Testis (tissue), 2 donors: ENCODE measurements around the gene GPR35.

Source experiments
- POLR2A ChIP-seq: fragments of 450-650 bp; IDR thresholded peaks from one replicate; pipeline ENCODE4 v1.6.1; 2017; ENCODE audit warnings: antibody characterized with exemption, mild to moderate bottlenecking, moderate library complexity
- TF ChIP-seq, protein P1 (sequence below), 3 experiments: fragments of 450-650 bp in 2 of 3; fragments of 200-600 bp in 1 of 3; sonication (generic) in 1 of 3; IDR thresholded peaks; one replicate each; pipeline ENCODE4 v1.5.1; 2016 to 2019; ENCODE audit warnings: antibody characterized with exemption in 3 of 3, mild to moderate bottlenecking in 2 of 3, moderate library complexity in 1 of 3

DNA sequence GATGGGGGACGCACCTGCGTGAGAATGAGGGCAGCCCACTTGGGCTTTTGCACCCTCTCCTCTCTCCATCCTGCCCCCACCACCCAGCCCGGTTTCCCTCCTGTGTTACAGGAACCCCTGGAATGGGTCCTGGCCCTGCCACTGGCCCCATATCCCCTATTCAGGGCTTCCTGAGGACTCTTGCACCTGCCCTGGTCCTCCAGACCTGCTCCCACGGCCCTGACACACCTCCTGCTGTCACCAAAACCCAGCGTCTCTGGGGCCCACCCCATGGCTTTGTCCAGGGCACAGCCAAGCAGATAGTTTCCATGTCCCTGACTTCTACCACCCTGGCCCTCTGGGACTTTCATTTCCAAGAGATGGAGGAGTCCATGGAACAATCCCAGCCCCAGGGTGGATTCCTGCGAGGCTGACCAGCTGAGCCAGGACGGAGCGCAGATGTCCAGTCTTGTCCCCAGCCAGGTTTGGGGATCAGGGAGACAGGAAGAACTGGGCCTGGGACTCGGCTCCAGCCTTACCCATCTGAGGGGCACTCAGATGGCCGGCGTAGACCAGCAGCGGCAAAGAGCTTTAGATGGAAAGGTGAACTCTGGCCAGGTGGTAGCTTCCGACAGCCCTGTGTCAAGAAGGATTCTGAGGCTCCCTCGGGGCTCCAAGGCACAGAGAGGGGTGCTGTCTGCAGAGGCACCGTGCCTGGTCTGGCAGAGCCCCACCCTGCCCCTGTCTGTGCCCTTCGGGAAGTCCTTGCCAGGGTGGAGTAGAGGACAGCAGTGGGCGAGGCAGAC lies 12.0 kb downstream of the GPR35 start:
- TF ChIP-seq, protein P1, sequence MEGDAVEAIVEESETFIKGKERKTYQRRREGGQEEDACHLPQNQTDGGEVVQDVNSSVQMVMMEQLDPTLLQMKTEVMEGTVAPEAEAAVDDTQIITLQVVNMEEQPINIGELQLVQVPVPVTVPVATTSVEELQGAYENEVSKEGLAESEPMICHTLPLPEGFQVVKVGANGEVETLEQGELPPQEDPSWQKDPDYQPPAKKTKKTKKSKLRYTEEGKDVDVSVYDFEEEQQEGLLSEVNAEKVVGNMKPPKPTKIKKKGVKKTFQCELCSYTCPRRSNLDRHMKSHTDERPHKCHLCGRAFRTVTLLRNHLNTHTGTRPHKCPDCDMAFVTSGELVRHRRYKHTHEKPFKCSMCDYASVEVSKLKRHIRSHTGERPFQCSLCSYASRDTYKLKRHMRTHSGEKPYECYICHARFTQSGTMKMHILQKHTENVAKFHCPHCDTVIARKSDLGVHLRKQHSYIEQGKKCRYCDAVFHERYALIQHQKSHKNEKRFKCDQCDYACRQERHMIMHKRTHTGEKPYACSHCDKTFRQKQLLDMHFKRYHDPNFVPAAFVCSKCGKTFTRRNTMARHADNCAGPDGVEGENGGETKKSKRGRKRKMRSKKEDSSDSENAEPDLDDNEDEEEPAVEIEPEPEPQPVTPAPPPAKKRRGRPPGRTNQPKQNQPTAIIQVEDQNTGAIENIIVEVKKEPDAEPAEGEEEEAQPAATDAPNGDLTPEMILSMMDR (IDR thresholded peaks at IDR 0.05), result no peak
- TF ChIP-seq POLR2A, result no peak
